ENCODE data around the gene MYO15A.

The MYO15A gene

GRCh38 chr17:18225121-18225641 is 116.6 kb downstream of the MYO15A start, which contains the start of gene LLGL1:
Gene LLGL1 (plus strand): TSS chr17:18225635. CDS start chr17:18225683, 48 bp downstream.
- H3K4me1 ChIP-seq (ENCODE audit: control insufficient read depth, insufficient read depth, low read length) = peaks cover 17% of the 10 kb centered on the region
- H3K9ac ChIP-seq (ENCODE audit: low read length) = peak within 1 kb of the TSS; percentile 77

GRCh38 chr17:18225642-18226283 is 117.2 kb downstream of the MYO15A start:
- peak overlapping the region; percentile 77 for H3K9ac ChIP-seq (ENCODE audit: low read length)
- H3K4me1 ChIP-seq (ENCODE audit: control insufficient read depth, insufficient read depth, low read length) = peaks cover 17% of the 10 kb centered on the region
- peak overlapping the region; percentile 67 for H3K4me3 ChIP-seq (ENCODE audit: low read length)

More at GRCh38 chr17:18225121-18225641, 116.6 kb downstream of the MYO15A start, which contains the start of gene LLGL1:
- Histone ChIP-seq H3K36me3 (ENCODE audit: control insufficient read depth, insufficient read depth, low read length) (no peaks in the 10 kb centered on the region), H3K4me3 (ENCODE audit: low read length) (peak within 1 kb of the TSS; percentile 67), H3K9me3 (ENCODE audit: control insufficient read depth, low read length) (no peaks in the 10 kb centered on the region), H3K27me3 (ENCODE audit: control insufficient read depth, insufficient read depth, low read length) (no peaks in the 10 kb centered on the region)

GRCh38 chr17:18226284-18226945 is 117.9 kb downstream of the MYO15A start:
- Histone ChIP-seq H3K36me3 (ENCODE audit: control insufficient read depth, insufficient read depth, low read length) (no peaks in the 10 kb centered on the region), H3K4me1 (ENCODE audit: control insufficient read depth, insufficient read depth, low read length) (peaks cover 17% of the 10 kb centered on the region), H3K4me3 (ENCODE audit: low read length) (peak overlapping the region; percentile 67), H3K27me3 (ENCODE audit: control insufficient read depth, insufficient read depth, low read length) (no peaks in the 10 kb centered on the region), H3K9me3 (ENCODE audit: control insufficient read depth, low read length) (no peaks in the 10 kb centered on the region), H3K9ac (ENCODE audit: low read length) (peak overlapping the region; percentile 77)

More at GRCh38 chr17:18225642-18226283, 117.2 kb downstream of the MYO15A start:
- no peaks in the 10 kb centered on the region for H3K9me3 ChIP-seq (ENCODE audit: control insufficient read depth, low read length)
- H3K36me3 ChIP-seq (ENCODE audit: control insufficient read depth, insufficient read depth, low read length) = no peaks in the 10 kb centered on the region
- H3K27me3 ChIP-seq (ENCODE audit: control insufficient read depth, insufficient read depth, low read length) = no peaks in the 10 kb centered on the region

GRCh38 chr17:18227635-18228034 is 119.1 kb downstream of the MYO15A start:
- Histone ChIP-seq H3K36me3 (ENCODE audit: control insufficient read depth, insufficient read depth, low read length) (no peaks in the 10 kb centered on the region), H3K9ac (ENCODE audit: low read length) (no peak overlapping the region), H3K4me1 (ENCODE audit: control insufficient read depth, insufficient read depth, low read length) (peaks cover 17% of the 10 kb centered on the region), H3K27me3 (ENCODE audit: control insufficient read depth, insufficient read depth, low read length) (no peaks in the 10 kb centered on the region), H3K4me3 (ENCODE audit: low read length) (no peak overlapping the region), H3K9me3 (ENCODE audit: control insufficient read depth, low read length) (no peaks in the 10 kb centered on the region)

- Histone ChIP-seq H3K4me1 (ENCODE audit: control insufficient read depth, insufficient read depth, low read length) (peaks cover 17% of the 10 kb centered on the region), H3K9ac (ENCODE audit: low read length) (no peak overlapping the region), H3K4me3 (ENCODE audit: low read length) (no peak overlapping the region), H3K36me3 (ENCODE audit: control insufficient read depth, insufficient read depth, low read length) (no peaks in the 10 kb centered on the region), H3K9me3 (ENCODE audit: control insufficient read depth, low read length) (no peaks in the 10 kb centered on the region), H3K27me3 (ENCODE audit: control insufficient read depth, insufficient read depth, low read length) (no peaks in the 10 kb centered on the region)
Measured at GRCh38 chr17:18228176-18228682, 119.7 kb downstream of the MYO15A start.

- no peaks in the 10 kb centered on the region for H3K9me3 ChIP-seq (ENCODE audit: control insufficient read depth, low read length)
- H3K27me3 ChIP-seq (ENCODE audit: control insufficient read depth, insufficient read depth, low read length) = no peaks in the 10 kb centered on the region
- peaks cover 17% of the 10 kb centered on the region for H3K4me1 ChIP-seq (ENCODE audit: control insufficient read depth, insufficient read depth, low read length)
- H3K36me3 ChIP-seq (ENCODE audit: control insufficient read depth, insufficient read depth, low read length) = no peaks in the 10 kb centered on the region
- no peak overlapping the region for H3K4me3 ChIP-seq (ENCODE audit: low read length)
- no peak overlapping the region for H3K9ac ChIP-seq (ENCODE audit: low read length)
Measured at GRCh38 chr17:18229254-18229653, 120.7 kb downstream of the MYO15A start.
